Measurements from ENCODE around the gene RBM24. TPM values are rescaled to one million over a fixed set of nuclear protein-coding genes. Genes with fewer than 3 reads are reported as not detected.

RBM24 gene
- total and polyA plus RNA-seq, 2 donors (not counting 1 experiment from before 2014, with no cell fraction given): not detected

- Histone ChIP-seq H3K79me2 (ENCODE audit: control insufficient read depth, insufficient read depth, low read length) (no peaks in the 10 kb centered on the region), H4K20me1 (ENCODE audit: control insufficient read depth, insufficient read depth, low read length, poor library complexity, severe bottlenecking) (no peaks in the 10 kb centered on the region), H3K27me3 (replicated peaks in 1 of 4; ENCODE audit: control extremely low read depth in 1 of 4, control insufficient read depth in 3 of 4, insufficient read depth in 4 of 4, low read length in 3 of 4) (no peaks in the 10 kb centered on the region), H3K27ac (ENCODE audit: low read length in 2 of 2) (no peak overlapping the region), H3K9ac (ENCODE audit: low read length) (no peak overlapping the region), H3K4me1 (ENCODE audit: control insufficient read depth in 2 of 2, insufficient read depth in 2 of 2, low read length in 2 of 2) (no peaks in the 10 kb centered on the region), H2AFZ (ENCODE audit: insufficient read depth, low read depth, low read length, poor library complexity, severe bottlenecking) (no peak overlapping the region), H3K4me2 (replicated peaks; ENCODE audit: low read depth, low read length, poor library complexity, severe bottlenecking) (no peak overlapping the region), H3K4me3 (ENCODE audit: control extremely low read depth in 1 of 5, extremely low read depth in 1 of 5, insufficient read depth in 1 of 5, low read depth in 2 of 5, low read length in 4 of 5) (no peak overlapping the region), H3K36me3 (replicated peaks in 1 of 2; ENCODE audit: control extremely low read depth in 1 of 2, control insufficient read depth in 1 of 2, extremely low read depth in 1 of 2, insufficient read depth in 2 of 2, low read length in 1 of 2) (no peaks in the 10 kb centered on the region), H3K9me3 (ENCODE audit: control extremely low read depth in 1 of 3, control insufficient read depth in 2 of 3, insufficient read depth in 1 of 3, low read length in 2 of 3) (peaks cover 0 to 3% (median 0%) of the 10 kb centered on the region in 3 donors)
- DNase-seq (no peak), ATAC-seq (ENCODE audit: low read depth) (no peak)
- TF ChIP-seq CTCF (IDR thresholded peaks at IDR 0.05): no peak
- no peak for TF ChIP-seq EZH2 (IDR thresholded peaks at IDR 0.05; ENCODE audit: borderline replicate concordance, insufficient read depth, low read depth, low read length, poor library complexity, severe bottlenecking)
- intact Hi-C loops (cut with micrococcal nuclease): no loop called here
- WGBS (ENCODE audit: insufficient coverage): 96% methylated on average over 4 of the region's 5 CpGs
- H3K9me3 Mint-ChIP-seq (ENCODE audit: insufficient read depth): no peaks in the 10 kb centered on the region
- H3K4me3 Mint-ChIP-seq: no peak overlapping the region
- POLR2A ChIA-PET: no interaction called here
- CTCF ChIA-PET: no interaction called here
- peaks cover 4% of the 10 kb centered on the region for H3K27me3 Mint-ChIP-seq
- no peaks in the 10 kb centered on the region for H3K4me1 Mint-ChIP-seq
- no peak overlapping the region for H3K27ac Mint-ChIP-seq
These were observed 19.5 kb downstream of the RBM24 start for GRCh38 chr6:17300637-17301036.

GRCh38 chr6:17303444-17303843 lies 22.3 kb downstream of the RBM24 start:
- ChIA-PET CTCF (no interaction called here), POLR2A (no interaction called here)
- no peaks in the 10 kb centered on the region for H3K36me3 ChIP-seq (replicated peaks in 1 of 2; ENCODE audit: control extremely low read depth in 1 of 2, control insufficient read depth in 1 of 2, extremely low read depth in 1 of 2, insufficient read depth in 2 of 2, low read length in 1 of 2)
- Mint-ChIP-seq H3K4me1 (no peaks in the 10 kb centered on the region), H3K9me3 (ENCODE audit: insufficient read depth) (no peaks in the 10 kb centered on the region), H3K27ac (no peak overlapping the region), H3K4me3 (no peak overlapping the region), H3K27me3 (peaks cover 4% of the 10 kb centered on the region)
- H4K20me1 ChIP-seq (ENCODE audit: control insufficient read depth, insufficient read depth, low read length, poor library complexity, severe bottlenecking): no peaks in the 10 kb centered on the region
- no peaks in the 10 kb centered on the region for H3K27me3 ChIP-seq (replicated peaks in 1 of 4; ENCODE audit: control extremely low read depth in 1 of 4, control insufficient read depth in 3 of 4, insufficient read depth in 4 of 4, low read length in 3 of 4)
- H3K4me3 ChIP-seq (ENCODE audit: control extremely low read depth in 1 of 5, extremely low read depth in 1 of 5, insufficient read depth in 1 of 5, low read depth in 2 of 5, low read length in 4 of 5): no peak overlapping the region
- DNase-seq (no peak), ATAC-seq (ENCODE audit: low read depth) (no peak)
- H3K9ac ChIP-seq (ENCODE audit: low read length): no peak overlapping the region
- no peak for TF ChIP-seq CTCF (IDR thresholded peaks at IDR 0.05)
- TF ChIP-seq EZH2 (IDR thresholded peaks at IDR 0.05; ENCODE audit: borderline replicate concordance, insufficient read depth, low read depth, low read length, poor library complexity, severe bottlenecking): no peak
- H3K9me3 ChIP-seq (ENCODE audit: control extremely low read depth in 1 of 3, control insufficient read depth in 2 of 3, insufficient read depth in 1 of 3, low read length in 2 of 3): peaks cover 0 to 3% (median 0%) of the 10 kb centered on the region in 3 donors
- intact Hi-C loops (cut with micrococcal nuclease): no loop called here
- H3K79me2 ChIP-seq (ENCODE audit: control insufficient read depth, insufficient read depth, low read length): no peaks in the 10 kb centered on the region
- no peak overlapping the region for H3K27ac ChIP-seq (ENCODE audit: low read length in 2 of 2)
- WGBS (ENCODE audit: insufficient coverage): 100% methylated on average over 2 of the region's 2 CpGs
- no peak overlapping the region for H2AFZ ChIP-seq (ENCODE audit: insufficient read depth, low read depth, low read length, poor library complexity, severe bottlenecking)
- no peak overlapping the region for H3K4me2 ChIP-seq (replicated peaks; ENCODE audit: low read depth, low read length, poor library complexity, severe bottlenecking)
- H3K4me1 ChIP-seq (ENCODE audit: control insufficient read depth in 2 of 2, insufficient read depth in 2 of 2, low read length in 2 of 2): no peaks in the 10 kb centered on the region

Data from B cell (primary cell).